HG03378 (cell line): Measurements from ENCODE around the gene CTSD.
"Not testable (repeated sequence)": the region's sequence is repeated elsewhere in the genome, so short reads cannot be mapped to it uniquely, and the experiment has no call there.

Source experiments
- ATAC-seq: cut with Tn5 transposase; IDR thresholded peaks from one replicate; pipeline ENCODE4 v1.9.1; 2021; ENCODE audit warnings: mild to moderate bottlenecking, moderate library complexity; ENCODE audit not compliant: unreplicated experiment

Gene CTSD

GRCh38 chr11:1763796-1764661, at the start of gene CTSD:
Gene CTSD, minus strand, starts transcription at chr11:1763927. Its CDS starts 68 bp downstream, at chr11:1763859.
- no peak for ATAC-seq

DNA sequence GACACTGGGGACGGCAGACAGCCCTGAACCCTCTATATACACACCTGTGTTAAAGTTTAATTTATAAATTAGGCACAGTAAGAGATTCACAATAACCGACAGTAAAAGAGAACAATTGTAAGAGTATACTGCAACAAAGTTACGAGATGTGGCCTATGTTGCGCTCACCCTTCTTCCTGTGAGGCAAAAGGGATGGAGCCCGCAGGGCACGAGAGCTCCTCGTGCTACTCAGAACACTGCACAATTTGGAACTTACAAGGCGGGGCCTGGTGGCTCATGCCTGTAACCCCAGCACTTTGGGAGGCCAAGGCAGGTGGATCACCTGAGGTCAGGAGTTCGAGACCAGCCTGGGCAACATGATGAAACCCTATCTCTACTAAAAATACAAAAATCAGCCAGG, 49.6 kb upstream of the CTSD start:
- not testable (repeated sequence) for ATAC-seq

DNA sequence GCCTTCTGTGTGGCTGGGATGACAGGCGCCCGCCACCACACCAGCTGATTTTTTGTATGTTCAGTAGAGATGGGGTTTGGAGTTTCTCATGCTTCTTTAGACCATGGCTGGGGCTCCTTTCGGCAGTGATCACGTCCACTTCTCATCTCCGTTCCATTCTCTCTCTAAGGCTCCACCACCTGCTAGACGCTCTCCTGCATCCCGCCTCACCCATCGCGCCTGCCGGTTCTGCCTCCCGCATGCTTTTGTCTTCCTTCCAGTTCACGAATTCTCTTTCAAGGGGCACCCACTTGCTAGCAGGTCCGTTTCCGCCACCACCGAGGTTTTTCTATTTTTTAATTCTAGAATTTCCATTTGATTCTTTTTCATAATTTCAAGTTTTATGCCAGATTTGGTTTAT, 49.1 kb upstream of the CTSD start:
- ATAC-seq: no peak

GRCh38 chr11:1812274-1812673, 48.5 kb upstream of the CTSD start:
- ATAC-seq: no peak

GRCh38 chr11:1810761-1811160, 47.0 kb upstream of the CTSD start:
- ATAC-seq: no peak

GRCh38 chr11:1807264-1807995, 43.7 kb upstream of the CTSD start:
- no peak for ATAC-seq

- ATAC-seq: no peak
Observed at GRCh38 chr11:1805525-1805924, 41.8 kb upstream of the CTSD start.

- not testable (repeated sequence) for ATAC-seq
Observed at GRCh38 chr11:1803835-1804519, 40.2 kb upstream of the CTSD start.

GRCh38 chr11:1803246-1803645, 39.5 kb upstream of the CTSD start:
- ATAC-seq: no peak

DNA sequence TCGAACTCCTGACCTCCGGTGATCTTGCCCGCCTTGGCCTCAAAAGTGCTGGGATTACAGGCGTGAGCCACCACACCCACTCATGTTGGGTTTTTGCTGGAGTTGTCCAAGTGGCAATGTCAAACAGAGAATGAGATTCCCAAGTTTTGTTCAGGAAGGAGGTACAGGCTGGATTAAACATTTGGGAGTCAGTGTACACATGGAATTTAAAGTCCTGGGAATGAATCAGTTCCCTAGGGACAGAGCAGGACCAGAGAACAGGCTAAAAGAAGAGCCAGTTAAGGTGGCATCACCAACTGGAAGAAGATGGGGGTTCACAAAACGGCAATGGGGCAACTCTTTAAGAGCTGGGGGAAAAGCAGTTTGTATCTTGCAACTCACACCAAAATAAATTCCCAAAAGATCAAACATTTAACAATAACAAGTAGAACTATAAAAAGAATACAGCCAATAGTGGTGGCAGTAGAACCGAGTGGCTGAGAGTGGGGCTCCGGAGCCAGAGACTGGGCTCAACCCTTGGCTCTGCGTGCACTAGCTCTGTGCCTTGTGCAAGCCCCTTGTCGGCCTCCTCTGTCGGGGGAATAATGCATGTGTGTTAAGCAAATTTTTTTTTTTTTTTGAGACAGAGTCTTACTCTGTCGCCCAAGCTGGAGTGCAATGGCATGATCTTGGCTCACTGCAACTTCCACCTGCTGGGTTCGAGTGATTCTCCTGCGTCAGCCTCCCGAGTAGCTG, 33.8 kb upstream of the CTSD start:
- no peak for ATAC-seq

DNA sequence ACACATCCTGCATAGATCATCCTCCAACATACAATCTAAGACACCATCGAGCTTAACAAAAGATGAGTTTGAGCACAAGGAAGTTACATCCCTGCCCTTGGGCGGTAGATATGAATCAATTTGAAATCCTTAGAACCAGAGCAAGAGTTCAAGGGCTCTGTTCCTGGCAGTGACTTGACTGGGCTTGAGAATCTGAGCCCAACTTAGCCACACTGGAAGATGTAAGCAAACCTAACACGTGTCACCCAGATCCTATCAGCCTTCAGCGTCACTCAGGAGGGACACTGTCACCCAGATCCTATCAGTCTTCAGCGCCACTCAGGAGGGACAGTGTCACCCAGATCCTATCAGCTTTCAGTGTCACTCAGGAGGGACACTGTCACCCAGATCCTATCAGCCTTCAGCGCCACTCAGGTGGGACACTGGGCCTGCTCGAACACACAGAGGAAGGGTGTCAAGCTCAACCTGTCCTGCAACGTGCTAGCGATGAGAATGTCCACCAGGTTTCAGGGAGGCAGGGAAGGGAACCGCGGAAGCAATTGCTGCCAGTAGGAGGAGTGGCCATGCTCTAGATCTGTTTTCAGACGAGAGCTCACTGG, 32.8 kb upstream of the CTSD start:
- ATAC-seq: no peak

- no peak for ATAC-seq
Observed at GRCh38 chr11:1793081-1793480, 29.4 kb upstream of the CTSD start.

DNA sequence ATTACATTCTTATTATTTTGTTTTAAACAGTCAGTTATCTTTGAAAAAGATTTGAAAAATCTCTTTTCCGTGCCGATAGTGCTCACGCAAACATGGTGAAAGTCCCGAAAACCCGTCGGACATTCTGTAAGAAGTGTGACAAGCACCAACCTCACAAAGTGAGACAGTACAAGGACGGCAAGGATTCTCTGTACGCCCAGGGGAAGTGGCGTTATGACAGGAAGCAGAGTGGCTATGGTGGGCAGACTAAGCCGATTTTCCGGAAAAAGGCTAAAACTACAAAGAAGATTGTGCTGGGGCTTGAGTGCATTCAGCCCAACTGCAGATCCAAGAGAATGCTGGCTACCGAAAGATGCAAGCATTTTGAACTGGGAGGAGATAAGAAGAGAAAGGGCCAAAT, 28.7 kb upstream of the CTSD start:
- no peak for ATAC-seq

- ATAC-seq: no peak
Observed at GRCh38 chr11:1791912-1792311, 28.2 kb upstream of the CTSD start.

- ATAC-seq: no peak
Observed at GRCh38 chr11:1786466-1786865, 22.7 kb upstream of the CTSD start.

- no peak for ATAC-seq
Observed at GRCh38 chr11:1785749-1786413, 22.2 kb upstream of the CTSD start.

GRCh38 chr11:1784761-1785650, 21.3 kb upstream of the CTSD start:
- no peak for ATAC-seq

DNA sequence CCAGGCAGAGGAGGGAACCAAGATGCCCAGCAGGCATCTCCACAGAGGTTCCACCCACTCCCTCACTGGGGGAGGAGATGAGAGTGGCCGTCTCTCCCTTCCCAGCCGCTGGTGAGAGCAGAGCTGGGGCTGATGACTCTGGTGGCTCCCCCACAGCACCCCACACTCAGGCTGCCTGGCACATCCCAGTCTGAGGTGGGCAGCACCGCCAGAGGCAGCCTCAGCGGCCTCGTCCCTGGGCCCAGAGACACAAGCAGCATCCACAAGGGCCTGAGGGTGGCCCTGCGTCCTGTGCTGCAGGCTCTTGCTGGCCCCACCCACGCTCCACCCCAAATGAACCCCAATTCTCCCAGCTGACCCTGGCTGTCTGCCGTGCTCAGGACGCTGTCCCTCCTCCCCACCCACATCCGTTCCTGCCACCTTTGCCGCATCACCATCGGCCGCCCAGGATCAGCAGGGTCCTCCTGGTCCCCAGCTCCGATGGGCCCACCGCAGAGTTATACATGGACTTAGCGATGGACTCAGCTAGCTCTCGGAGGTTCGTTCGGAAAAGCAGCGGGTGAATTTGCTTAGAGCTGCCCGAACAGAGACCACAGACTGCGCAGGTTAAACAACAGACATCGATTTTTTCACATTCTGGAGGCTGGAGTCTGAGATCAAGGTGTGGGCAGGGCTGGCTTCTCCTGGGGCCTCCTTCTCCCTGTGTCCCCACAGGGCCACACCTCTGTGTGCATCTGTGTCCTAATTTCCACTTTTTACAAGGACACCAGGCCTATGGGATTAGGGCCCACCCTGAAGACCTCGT, 20.2 kb upstream of the CTSD start:
- no peak for ATAC-seq
